GM12878 (cell line): ENCODE results near the gene ANKRD11. TPM values are rescaled to one million over a fixed set of nuclear protein-coding genes. Genes with fewer than 3 reads are reported as not detected.
A peak's percentile ranks its signal among the peaks of the same experiment; 100 is the strongest.

Source experiments
- ATAC-seq: fragments of 200-7000 bp; cut with Tn5 transposase; 3 replicates; pipeline ENCODE4 v1.9.1; 2020; ENCODE audit warnings: mild to moderate bottlenecking, moderate library complexity
- BruUV-seq: library from RNA; stranded (reverse); fragments of 400-500 nt; replicated peaks from 2 replicates; lab custom pipeline; 2021; lab: Mats Ljungman, UMichigan
- CTCF ChIA-PET: fragments of 300-600 bp; sonication (Branson Sonifier 250); formaldehyde crosslinking; extraction: SDS; loops from one replicate; lab custom pipeline; 2021; ENCODE audit warnings: inconsistent platforms; lab: Yijun Ruan, JAX
- POLR2A ChIA-PET: fragments of 350-600 bp; formaldehyde crosslinking; extraction: SDS; loops from one replicate; lab custom pipeline; 2021; ENCODE audit warnings: inconsistent platforms; lab: Charles Lee
- RAD21 ChIA-PET: fragments of 300-600 bp; sonication (Branson Sonifier 250); formaldehyde crosslinking; loops from one replicate; lab custom pipeline; 2023; ENCODE audit warnings: antibody characterized with exemption; ENCODE audit not compliant: unreplicated experiment; lab: Charles Lee
- SMC1A ChIA-PET: fragments of 300-600 bp; sonication (Branson Sonifier 250); formaldehyde crosslinking; loops from one replicate; lab custom pipeline; 2023; ENCODE audit not compliant: unreplicated experiment, uncharacterized antibody; lab: Charles Lee
- DNase-seq: peaks from one replicate; pipeline ENCODE4 v3.0.0-alpha.2; 2011; ENCODE audit warnings: low read depth, low spot score
- FAIRE-seq: peaks from 3 replicates; lab custom pipeline; 2011; peaks lifted over from hg19 to GRCh38; lab: Jason Lieb, UNC
- H2AFZ ChIP-seq: 2 replicates; pipeline ENCODE4 v1.6.0; 2011; ENCODE audit warnings: low read depth, low read length, control low read depth; ENCODE audit not compliant: control insufficient read depth
- H3K27ac ChIP-seq: 2 replicates; pipeline ENCODE4 v1.5.1; 2011; ENCODE audit warnings: control low read depth; ENCODE audit not compliant: control insufficient read depth, insufficient read depth
- H3K27me3 ChIP-seq, 2 experiments: replicated peaks in 1 of 2; 2 replicates each; pipeline versions ENCODE4 v1.6.0 to v1.6.1; 2011; ENCODE audit warnings: low read length in 1 of 2; ENCODE audit not compliant: control insufficient read depth in 2 of 2, insufficient read depth in 2 of 2
- H3K36me3 ChIP-seq, 2 experiments: 2 replicates each; pipeline ENCODE4 v1.5.1; 2011; ENCODE audit warnings: low read length in 1 of 2; ENCODE audit not compliant: control insufficient read depth in 2 of 2, insufficient read depth in 2 of 2
- H3K4me1 ChIP-seq: 2 replicates; pipeline ENCODE4 v1.6.1; 2011; ENCODE audit warnings: mild to moderate bottlenecking, low read length, moderate library complexity, mixed read lengths; ENCODE audit not compliant: control insufficient read depth, insufficient read depth
- H3K4me2 ChIP-seq: 2 replicates; pipeline ENCODE4 v1.6.0; 2011; ENCODE audit warnings: control low read depth; ENCODE audit not compliant: control insufficient read depth, insufficient read depth
- H3K4me3 ChIP-seq: fragments of 200-600 bp; sonication (generic); 2 replicates; pipeline ENCODE4 v1.5.1; 2016
- H3K79me2 ChIP-seq: 2 replicates; pipeline ENCODE4 v1.6.0; 2011; ENCODE audit warnings: low read length; ENCODE audit not compliant: control insufficient read depth, insufficient read depth
- H3K9ac ChIP-seq: 2 replicates; pipeline ENCODE4 v1.8.0; 2011; ENCODE audit warnings: low read length, control low read depth, mixed read lengths; ENCODE audit not compliant: control insufficient read depth, insufficient read depth
- H3K9me3 ChIP-seq: replicated peaks from 3 replicates; pipeline ENCODE4 v1.5.1; 2011; ENCODE audit warnings: mild to moderate bottlenecking, low read length; ENCODE audit not compliant: control insufficient read depth, insufficient read depth
- H4K20me1 ChIP-seq: 2 replicates; pipeline ENCODE4 v1.6.0; 2011; ENCODE audit not compliant: control insufficient read depth, insufficient read depth
- CHD4 ChIP-seq: fragments of 200-600 bp; sonication (generic); IDR thresholded peaks from 2 replicates; pipeline ENCODE4 v1.6.1; 2016; ENCODE audit warnings: mild to moderate bottlenecking
- CTCF ChIP-seq, 3 experiments: IDR thresholded peaks in 2 of 3; conservative IDR thresholded peaks in 1 of 3; 2 replicates each; pipeline ENCODE4 v1.5.1; 2011; ENCODE audit warnings: low read depth in 3 of 3, low read length in 3 of 3, mild to moderate bottlenecking in 3 of 3, control low read depth in 2 of 3, moderate library complexity in 2 of 3, inconsistent platforms in 1 of 3, mixed read lengths in 1 of 3; ENCODE audit not compliant: control insufficient read depth in 2 of 3, insufficient read depth in 1 of 3; ENCODE audit errors: extremely low read depth in 1 of 3
- DPF2 ChIP-seq: fragments of 450-650 bp; IDR thresholded peaks from 2 replicates; pipeline ENCODE4 v1.6.1; 2017; ENCODE audit warnings: mild to moderate bottlenecking
- JUNB ChIP-seq: IDR thresholded peaks from 2 replicates; pipeline ENCODE4 v1.6.1; 2016; ENCODE audit warnings: antibody characterized with exemption, mild to moderate bottlenecking
- JUND ChIP-seq: IDR thresholded peaks from 2 replicates; pipeline ENCODE4 v1.6.1; 2012; ENCODE audit warnings: low read depth, mild to moderate bottlenecking, low read length, improper control_type of control experiment, moderate library complexity
- KDM1A ChIP-seq: fragments of 200-600 bp; sonication (generic); IDR thresholded peaks from 2 replicates; pipeline ENCODE4 v1.6.1; 2016; ENCODE audit warnings: borderline replicate concordance
- MEF2B ChIP-seq: fragments of 450-650 bp; IDR thresholded peaks from 2 replicates; pipeline ENCODE4 v1.6.1; 2018; ENCODE audit warnings: mild to moderate bottlenecking, moderate library complexity; ENCODE audit not compliant: partially characterized antibody, poor library complexity, severe bottlenecking
- NR2C2 ChIP-seq: IDR thresholded peaks from 2 replicates; pipeline ENCODE4 v1.6.1; 2011; ENCODE audit warnings: borderline replicate concordance, low read depth; ENCODE audit not compliant: control insufficient read depth, insufficient read length
- RB1 ChIP-seq: fragments of 450-650 bp; formaldehyde crosslinking; IDR thresholded peaks from 2 replicates; pipeline ENCODE4 v1.6.1; 2017; ENCODE audit warnings: mild to moderate bottlenecking, borderline replicate concordance
- TAF1 ChIP-seq: IDR thresholded peaks from 2 replicates; pipeline ENCODE4 v1.6.1; 2011; ENCODE audit warnings: mild to moderate bottlenecking, low read depth, low read length, borderline replicate concordance
- YBX1 ChIP-seq: fragments of 450-650 bp; IDR thresholded peaks from 2 replicates; pipeline ENCODE4 v1.6.1; 2016; ENCODE audit warnings: antibody characterized with exemption
- YY1 ChIP-seq: IDR thresholded peaks from 2 replicates; pipeline ENCODE4 v1.6.1; 2011; ENCODE audit warnings: low read depth, mild to moderate bottlenecking, low read length
- WGBS: methylation state at CpG from one replicate; pipeline ENCODE4 v1.1.6; 2016; ENCODE audit warnings: low lambda C conversion rate; ENCODE audit not compliant: insufficient replicate concordance, insufficient coverage; ENCODE audit errors: missing lambda C conversion rate; 5-methylcytosine and 5-hydroxymethylcytosine counted together
- in situ Hi-C: fragments of 300-500 bp; cut with MboI; formaldehyde crosslinking; loops from 9 replicates; pipeline ENCODE4 v1.14.3; 2018; ENCODE audit warnings: mixed read lengths
- intact Hi-C: fragments of 100-400 bp; cut with micrococcal nuclease; formaldehyde crosslinking; loops from one replicate; pipeline ENCODE4 v1.14.2; 2022; ENCODE audit not compliant: unreplicated experiment
- polyA plus RNA-seq, 11 experiments: library from polyadenylated mRNA; depleted of rRNA in 4 of 11; unstranded in 6 of 11; stranded (reverse) in 5 of 11; fragments of >200 nt; fragmentation: Nextera tagmentation in 4 of 11; fragmentation: Illumina TruSeq in 1 of 11; extraction: Ambion mirVana in 4 of 11; extraction: Trizol in 1 of 11; gene quantifications; 1 replicate in 1 of 11; 2 replicates in 10 of 11; pipeline versions ENCODE4 v1.2.1 to v1.2.3, GENCODE V29; 2011 to 2016; ENCODE audit warnings: inconsistent platforms in 2 of 11, missing spikeins in 2 of 11, low read depth in 1 of 11
- total RNA-seq, 4 experiments: library from RNA; depleted of rRNA in 3 of 4; stranded (reverse); fragments of >200 nt in 3 of 4; fragmentation: Illumina TruSeq in 1 of 4; extraction: Trizol in 1 of 4; gene quantifications; 2 replicates each; pipeline versions ENCODE4 v1.2.1 to v1.2.3, GENCODE V29; 2013 to 2021
- TF ChIP-seq, protein P1 (sequence below): fragments of 450-650 bp; IDR thresholded peaks from 2 replicates; pipeline ENCODE4 v1.6.1; 2016; ENCODE audit warnings: mild to moderate bottlenecking, moderate library complexity, borderline replicate concordance
- TF ChIP-seq, protein P2 (sequence below): fragments of 450-650 bp; IDR thresholded peaks from 2 replicates; pipeline ENCODE4 v1.6.1; 2017; ENCODE audit warnings: mild to moderate bottlenecking, moderate library complexity

Gene ANKRD11
- total and polyA plus RNA-seq, 10 of the 15 experiments (the other 5 are each of a cell fraction or from before 2014, with no cell fraction given) = 5.1 to 103 (median 27.4) TPM

DNA sequence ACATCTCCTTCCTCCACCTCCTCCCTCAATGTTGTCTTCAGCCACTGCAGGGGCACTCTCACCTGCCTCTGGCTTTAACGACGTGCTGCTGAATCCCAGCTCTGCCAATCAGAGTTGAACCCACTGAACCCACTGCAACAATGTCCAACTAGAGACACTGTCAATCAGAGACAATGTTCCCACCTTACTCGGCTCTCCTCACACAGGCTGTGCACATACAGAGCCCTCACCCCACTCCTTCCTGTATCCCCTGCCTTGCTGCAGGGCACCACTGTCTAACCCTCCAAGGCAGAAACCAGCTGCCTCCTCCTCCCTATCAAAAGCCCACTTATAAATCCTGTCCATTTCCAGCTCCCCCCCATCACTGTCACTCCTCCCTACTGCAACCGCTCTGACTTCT is 58.7 kb downstream of the ANKRD11 start:
- H3K9ac ChIP-seq = no peak overlapping the region
- peaks cover 4 to 13% of the 10 kb centered on the region in 2 experiments; a peak in 3 of 4 replicates for H3K36me3 ChIP-seq
- no peak for FAIRE-seq
- ATAC-seq = no peak
- BruUV-seq = no TSS peak
- no peak overlapping the region for H2AFZ ChIP-seq
- peaks cover 80% of the 10 kb centered on the region for H3K79me2 ChIP-seq
- no peak overlapping the region for H3K4me2 ChIP-seq
- no peak for TF ChIP-seq CHD4
- TF ChIP-seq TAF1 = no peak
- no peak for TF ChIP-seq CTCF (IDR thresholded peaks at IDR 0.05 in 2 of 3, conservative IDR thresholded peaks at IDR 0.05 in 1 of 3; ENCODE audit: control insufficient read depth in 2 of 3, extremely low read depth in 1 of 3, insufficient read depth in 1 of 3, low read depth in 3 of 3, low read length in 3 of 3)
- TF ChIP-seq MEF2B = no peak
- no peak for TF ChIP-seq JUNB
- no peak for TF ChIP-seq JUND
- TF ChIP-seq RB1 = no peak
- TF ChIP-seq YY1 = no peak
- TF ChIP-seq, protein P1, sequence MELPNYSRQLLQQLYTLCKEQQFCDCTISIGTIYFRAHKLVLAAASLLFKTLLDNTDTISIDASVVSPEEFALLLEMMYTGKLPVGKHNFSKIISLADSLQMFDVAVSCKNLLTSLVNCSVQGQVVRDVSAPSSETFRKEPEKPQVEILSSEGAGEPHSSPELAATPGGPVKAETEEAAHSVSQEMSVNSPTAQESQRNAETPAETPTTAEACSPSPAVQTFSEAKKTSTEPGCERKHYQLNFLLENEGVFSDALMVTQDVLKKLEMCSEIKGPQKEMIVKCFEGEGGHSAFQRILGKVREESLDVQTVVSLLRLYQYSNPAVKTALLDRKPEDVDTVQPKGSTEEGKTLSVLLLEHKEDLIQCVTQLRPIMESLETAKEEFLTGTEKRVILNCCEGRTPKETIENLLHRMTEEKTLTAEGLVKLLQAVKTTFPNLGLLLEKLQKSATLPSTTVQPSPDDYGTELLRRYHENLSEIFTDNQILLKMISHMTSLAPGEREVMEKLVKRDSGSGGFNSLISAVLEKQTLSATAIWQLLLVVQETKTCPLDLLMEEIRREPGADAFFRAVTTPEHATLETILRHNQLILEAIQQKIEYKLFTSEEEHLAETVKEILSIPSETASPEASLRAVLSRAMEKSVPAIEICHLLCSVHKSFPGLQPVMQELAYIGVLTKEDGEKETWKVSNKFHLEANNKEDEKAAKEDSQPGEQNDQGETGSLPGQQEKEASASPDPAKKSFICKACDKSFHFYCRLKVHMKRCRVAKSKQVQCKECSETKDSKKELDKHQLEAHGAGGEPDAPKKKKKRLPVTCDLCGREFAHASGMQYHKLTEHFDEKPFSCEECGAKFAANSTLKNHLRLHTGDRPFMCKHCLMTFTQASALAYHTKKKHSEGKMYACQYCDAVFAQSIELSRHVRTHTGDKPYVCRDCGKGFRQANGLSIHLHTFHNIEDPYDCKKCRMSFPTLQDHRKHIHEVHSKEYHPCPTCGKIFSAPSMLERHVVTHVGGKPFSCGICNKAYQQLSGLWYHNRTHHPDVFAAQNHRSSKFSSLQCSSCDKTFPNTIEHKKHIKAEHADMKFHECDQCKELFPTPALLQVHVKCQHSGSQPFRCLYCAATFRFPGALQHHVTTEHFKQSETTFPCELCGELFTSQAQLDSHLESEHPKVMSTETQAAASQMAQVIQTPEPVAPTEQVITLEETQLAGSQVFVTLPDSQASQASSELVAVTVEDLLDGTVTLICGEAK = no peak
- no peak for TF ChIP-seq DPF2
- TF ChIP-seq, protein P2, sequence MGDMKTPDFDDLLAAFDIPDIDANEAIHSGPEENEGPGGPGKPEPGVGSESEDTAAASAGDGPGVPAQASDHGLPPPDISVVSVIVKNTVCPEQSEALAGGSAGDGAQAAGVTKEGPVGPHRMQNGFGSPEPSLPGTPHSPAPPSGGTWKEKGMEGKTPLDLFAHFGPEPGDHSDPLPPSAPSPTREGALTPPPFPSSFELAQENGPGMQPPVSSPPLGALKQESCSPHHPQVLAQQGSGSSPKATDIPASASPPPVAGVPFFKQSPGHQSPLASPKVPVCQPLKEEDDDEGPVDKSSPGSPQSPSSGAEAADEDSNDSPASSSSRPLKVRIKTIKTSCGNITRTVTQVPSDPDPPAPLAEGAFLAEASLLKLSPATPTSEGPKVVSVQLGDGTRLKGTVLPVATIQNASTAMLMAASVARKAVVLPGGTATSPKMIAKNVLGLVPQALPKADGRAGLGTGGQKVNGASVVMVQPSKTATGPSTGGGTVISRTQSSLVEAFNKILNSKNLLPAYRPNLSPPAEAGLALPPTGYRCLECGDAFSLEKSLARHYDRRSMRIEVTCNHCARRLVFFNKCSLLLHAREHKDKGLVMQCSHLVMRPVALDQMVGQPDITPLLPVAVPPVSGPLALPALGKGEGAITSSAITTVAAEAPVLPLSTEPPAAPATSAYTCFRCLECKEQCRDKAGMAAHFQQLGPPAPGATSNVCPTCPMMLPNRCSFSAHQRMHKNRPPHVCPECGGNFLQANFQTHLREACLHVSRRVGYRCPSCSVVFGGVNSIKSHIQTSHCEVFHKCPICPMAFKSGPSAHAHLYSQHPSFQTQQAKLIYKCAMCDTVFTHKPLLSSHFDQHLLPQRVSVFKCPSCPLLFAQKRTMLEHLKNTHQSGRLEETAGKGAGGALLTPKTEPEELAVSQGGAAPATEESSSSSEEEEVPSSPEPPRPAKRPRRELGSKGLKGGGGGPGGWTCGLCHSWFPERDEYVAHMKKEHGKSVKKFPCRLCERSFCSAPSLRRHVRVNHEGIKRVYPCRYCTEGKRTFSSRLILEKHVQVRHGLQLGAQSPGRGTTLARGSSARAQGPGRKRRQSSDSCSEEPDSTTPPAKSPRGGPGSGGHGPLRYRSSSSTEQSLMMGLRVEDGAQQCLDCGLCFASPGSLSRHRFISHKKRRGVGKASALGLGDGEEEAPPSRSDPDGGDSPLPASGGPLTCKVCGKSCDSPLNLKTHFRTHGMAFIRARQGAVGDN = no peak
- TF ChIP-seq NR2C2 = no peak
- no peak for TF ChIP-seq YBX1
- no peak for TF ChIP-seq KDM1A
- TF ChIP-seq, all 136 proteins: peak for 0
- in situ Hi-C loops (no loop called here), intact Hi-C loops (no loop called here)
- ChIA-PET POLR2A (no interaction called here), SMC1A (no interaction called here), RAD21 (interaction anchor here (0.9 kb wide), 1 partner anchor 18 kb away, joined by 3 read pairs; no protein-coding TSS in a partner anchor), CTCF (no interaction called here)
- H4K20me1 ChIP-seq = peaks cover 19% of the 10 kb centered on the region; the same call in 1 of the 2 replicates
- no peak overlapping the region for H3K4me3 ChIP-seq
- peaks cover 14% of the 10 kb centered on the region for H3K4me1 ChIP-seq
- H3K27me3 ChIP-seq = no peaks in the 10 kb centered on the region
- DNase-seq = no peak
- 86% methylated on average over 4 of the region's 4 CpGs for WGBS
- peak overlapping the region; percentile 6; the same call in 1 of the 2 replicates for H3K27ac ChIP-seq
- peaks cover 4% of the 10 kb centered on the region; the same call in 1 of the 3 replicates for H3K9me3 ChIP-seq
